Stimulated activated naive CD4-positive, alpha-beta T cell treated with Interleukin-2 at 50 U/mL for 16 hours (primary cell): ENCODE data around the gene N4BP2L2.
"Not testable (repeated sequence)": the region's sequence is repeated elsewhere in the genome, so short reads cannot be mapped to it uniquely, and the experiment has no call there.

Experiments
- DNase-seq: peaks from one replicate; lab custom pipeline; 2025; lab: John Stamatoyannopoulos, UW

N4BP2L2 gene

GRCh38 chr13:32538621-32539246 is at the start of gene N4BP2L2:
Gene N4BP2L2 (minus strand): TSS chr13:32538795. CDS start chr13:32537027, 1,768 bp downstream.
- peak; percentile 88 for DNase-seq

- DNase-seq: no peak
Measured at GRCh38 chr13:32587811-32588170, 49.2 kb upstream of the N4BP2L2 start.

DNA sequence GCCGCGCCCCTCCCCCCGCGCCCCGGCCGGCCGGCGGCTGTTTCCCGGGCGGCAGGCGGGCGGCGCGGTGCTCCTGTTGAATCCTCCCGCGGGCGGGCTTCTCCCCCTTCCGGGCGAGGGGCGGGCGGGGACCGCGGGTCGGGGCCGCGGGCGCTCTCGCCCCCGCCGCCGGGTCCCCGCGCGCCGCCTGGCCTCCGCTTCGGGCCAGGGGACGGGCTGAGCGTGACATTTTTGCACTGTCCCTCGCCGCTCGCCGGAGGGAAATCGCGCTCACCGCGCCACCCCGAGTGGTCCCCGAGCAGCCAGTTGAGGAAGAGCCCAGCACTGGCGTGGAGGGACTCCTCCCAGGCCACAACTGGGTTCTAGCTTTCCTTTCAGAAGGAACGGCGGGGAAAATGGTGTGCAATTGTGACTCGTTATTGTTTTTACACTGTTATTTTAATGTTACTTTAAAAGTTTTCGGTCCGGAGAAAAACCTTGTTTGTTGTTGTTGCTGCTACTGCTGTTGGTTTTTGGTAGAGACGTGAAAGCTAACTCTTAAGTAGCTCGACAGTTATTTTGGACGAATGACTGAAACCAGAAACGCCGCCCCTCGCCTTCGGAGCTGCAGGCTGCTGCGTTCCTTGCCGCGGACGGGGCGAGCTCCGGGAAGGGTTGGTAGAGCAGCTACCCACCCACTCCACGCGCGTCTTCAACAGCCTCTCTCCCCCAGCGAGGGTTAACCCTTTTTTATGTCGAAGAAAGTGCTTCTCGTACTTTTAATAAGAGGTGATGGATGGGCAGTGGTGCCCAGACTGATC is 48.6 kb upstream of the N4BP2L2 start:
- peak; percentile 56 for DNase-seq

- peak; percentile 94 for DNase-seq
Measured at GRCh38 chr13:32586080-32586900, 47.7 kb upstream of the N4BP2L2 start, which contains the start of gene PDS5B. Gene PDS5B (plus strand): TSS chr13:32586452. CDS start chr13:32648773, 62,321 bp downstream.

DNA sequence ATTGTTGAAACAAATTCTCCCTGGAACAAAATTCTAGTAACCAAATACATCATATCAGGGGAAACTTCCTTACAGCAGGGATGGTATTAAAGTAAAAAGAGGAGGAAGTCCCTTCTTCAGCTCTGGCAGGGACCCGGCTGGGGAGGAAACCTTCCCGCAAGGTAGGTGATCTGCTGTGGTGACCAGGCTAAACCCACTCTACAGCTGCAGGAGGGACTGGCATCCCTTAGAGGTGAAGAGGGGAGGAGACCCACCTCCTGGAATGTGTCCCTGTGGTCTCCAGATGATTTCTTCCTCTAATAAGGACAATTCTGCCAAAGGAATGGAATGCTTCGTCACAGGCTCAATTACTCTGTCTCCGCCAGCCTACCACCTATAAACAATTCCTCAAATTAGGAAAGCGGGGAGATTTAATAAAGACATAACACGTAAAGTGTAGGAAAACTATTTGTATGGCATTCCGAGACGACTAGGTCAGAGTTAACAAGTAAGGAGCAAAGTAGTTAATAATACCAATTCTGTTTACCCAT is 47.0 kb upstream of the N4BP2L2 start:
- DNase-seq: no peak

GRCh38 chr13:32582991-32583390 is 44.4 kb upstream of the N4BP2L2 start:
- no peak for DNase-seq

DNA sequence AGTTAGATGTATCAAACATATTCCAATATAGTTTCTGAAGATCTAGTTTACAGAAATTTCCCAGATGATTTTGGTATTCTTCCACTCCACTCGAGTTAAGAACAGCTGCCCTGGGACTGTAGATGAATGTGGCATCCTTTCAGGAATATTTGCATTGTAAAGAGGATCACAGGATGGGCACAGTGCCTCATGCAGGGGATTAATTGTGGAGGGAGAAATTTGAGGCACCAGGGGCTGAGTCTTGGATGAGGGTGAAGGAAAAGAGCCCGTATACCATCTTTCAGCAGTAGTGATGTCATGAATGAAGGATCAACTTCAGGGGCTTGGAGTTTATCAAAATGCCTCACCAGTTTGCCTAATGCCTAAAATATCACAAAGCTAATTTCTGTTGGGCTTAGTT is 43.7 kb upstream of the N4BP2L2 start:
- no peak for DNase-seq

GRCh38 chr13:32581177-32581786 is 42.7 kb upstream of the N4BP2L2 start:
- no peak for DNase-seq

DNA sequence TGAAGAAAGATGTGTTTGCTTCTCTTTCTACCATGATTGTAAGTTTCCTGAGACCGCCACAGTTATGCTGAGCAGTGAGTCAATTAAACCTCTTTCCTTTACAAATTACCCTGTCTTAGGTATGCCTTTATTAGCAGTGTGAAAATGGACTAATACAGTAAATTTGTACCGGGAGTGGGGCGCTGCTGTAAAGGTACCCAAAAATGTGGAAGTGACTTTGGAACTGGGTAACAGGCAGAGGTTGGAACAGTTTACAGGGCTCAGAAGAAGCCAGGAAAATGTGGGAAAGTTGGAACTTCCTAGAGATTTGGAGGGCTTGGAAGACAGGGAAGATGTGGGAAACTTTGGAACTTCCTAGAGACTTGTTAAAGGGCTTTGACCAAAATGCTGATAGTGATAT is 38.4 kb upstream of the N4BP2L2 start:
- DNase-seq: no peak

DNA sequence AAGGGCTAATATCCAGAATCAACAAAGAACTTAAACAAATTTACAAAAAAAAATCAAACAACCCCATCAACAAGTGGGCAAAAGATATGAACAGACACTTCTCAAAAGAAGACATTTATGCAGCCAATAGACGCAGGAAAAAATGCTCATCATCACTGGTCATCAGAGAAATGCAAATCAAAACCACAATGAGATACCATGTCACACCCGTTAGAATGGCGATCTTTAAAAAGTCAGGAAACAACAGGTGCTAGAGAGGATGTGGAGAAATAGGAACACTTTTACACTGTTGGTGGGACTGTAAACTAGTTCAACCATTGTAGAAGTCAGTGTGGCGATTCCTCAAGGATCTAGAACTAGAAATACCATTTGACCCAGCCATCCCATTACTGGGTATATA is 37.1 kb upstream of the N4BP2L2 start:
- not testable (repeated sequence) for DNase-seq

- not testable (repeated sequence) for DNase-seq
Measured at GRCh38 chr13:32560842-32561241, 22.2 kb upstream of the N4BP2L2 start.

DNA sequence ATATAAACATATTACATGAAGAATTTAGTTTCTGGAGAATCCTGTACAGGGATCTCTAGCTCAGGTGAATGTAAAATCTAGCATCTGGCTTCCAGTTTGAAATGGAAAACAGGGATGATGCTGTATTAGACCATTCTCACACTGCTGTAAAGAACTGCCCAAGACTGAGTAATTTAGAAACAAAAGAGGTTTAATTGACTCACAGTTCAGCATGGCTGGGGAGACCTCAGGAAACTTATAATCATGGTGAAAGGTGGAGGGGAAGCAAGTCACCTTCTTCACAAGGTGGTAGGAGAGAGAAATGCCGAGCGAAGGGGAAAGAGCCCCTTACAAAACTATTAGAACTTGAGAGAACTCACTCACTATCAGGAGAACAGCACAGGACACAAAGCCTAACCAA is 17.0 kb upstream of the N4BP2L2 start:
- no peak for DNase-seq

DNA sequence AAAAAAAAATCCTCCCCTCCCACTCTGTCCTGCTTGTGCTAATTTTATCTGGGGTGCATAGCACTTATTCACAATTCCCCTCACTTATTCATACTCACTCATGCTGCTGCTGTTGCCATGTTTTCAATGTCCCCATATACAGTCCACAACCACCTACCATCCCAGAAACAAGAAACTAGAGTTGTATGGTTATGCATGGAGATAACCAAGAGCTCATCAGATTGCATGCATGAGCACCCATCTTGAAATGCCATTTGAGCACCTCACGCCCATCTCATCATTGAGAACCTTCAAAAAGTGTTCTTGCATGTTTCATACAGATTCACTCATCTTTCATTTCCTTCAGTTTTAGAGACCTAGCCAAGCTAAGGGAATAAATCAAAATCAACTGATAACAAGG is 15.1 kb upstream of the N4BP2L2 start:
- DNase-seq: no peak

- DNase-seq: no peak
Measured at GRCh38 chr13:32549788-32550187, 11.2 kb upstream of the N4BP2L2 start.

DNA sequence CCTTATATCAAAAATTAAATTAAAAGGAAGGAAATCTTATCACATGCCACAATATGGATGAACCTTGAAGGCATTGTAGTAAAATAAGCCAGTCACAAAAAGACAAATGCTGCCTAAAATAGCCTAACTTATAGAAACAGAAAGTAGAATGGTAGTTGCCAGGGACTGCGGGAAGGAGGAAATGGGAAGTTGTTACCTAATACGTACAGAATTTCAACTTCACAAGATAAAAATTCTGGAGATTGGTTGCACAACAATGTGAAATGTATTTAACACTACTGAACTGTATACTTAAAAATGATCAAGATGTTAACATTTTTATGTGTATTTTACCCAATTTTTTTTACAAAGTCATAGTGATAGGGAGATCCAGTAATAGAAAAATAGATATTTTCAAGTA is 10.2 kb upstream of the N4BP2L2 start:
- no peak for DNase-seq

DNA sequence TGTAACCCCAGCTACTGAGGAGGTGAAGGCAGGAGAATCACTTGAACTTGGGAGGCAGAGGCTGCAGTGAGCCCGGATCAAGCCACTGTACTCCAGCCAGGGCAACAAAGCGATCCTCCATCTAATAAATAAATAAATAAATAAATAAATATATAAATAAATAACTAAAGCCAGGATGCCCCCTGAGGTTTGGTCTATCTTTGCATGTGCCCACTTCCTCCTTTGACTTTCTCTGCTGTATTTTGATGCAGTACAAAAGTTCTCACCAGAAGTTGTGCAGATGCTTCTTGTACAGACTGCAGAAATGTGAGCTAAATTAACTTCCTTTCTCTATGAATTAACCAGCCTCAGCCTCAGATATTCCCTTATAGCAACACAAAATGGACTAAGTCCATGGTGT is 6.5 kb upstream of the N4BP2L2 start:
- DNase-seq: no peak

- no peak for DNase-seq
Measured at GRCh38 chr13:32542221-32542620, 3.6 kb upstream of the N4BP2L2 start.

DNA sequence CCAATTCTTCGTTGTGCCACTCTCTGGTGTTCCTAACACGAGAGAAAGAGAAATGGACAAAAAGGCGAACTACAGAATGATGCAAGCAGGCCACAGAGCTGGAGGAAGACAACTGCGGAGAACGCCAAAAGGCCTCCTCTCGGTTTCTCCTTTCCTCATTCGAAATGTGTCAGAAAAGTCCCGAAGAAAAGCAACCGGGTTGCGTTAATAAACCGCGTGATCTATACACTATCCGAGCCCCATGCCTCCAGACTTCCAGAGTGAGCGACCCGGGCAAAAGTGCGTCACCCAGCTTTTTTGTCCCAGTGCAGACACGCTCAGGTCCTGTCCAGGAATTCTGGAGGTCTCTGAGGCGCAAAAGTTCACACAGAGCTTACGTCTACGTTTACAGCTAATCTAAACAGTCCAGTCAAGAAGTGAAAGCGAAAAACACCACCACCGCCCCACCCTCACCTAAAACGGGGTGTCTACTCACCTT is 413 bp downstream of the N4BP2L2 start:
- DNase-seq: peak; percentile 76

DNA sequence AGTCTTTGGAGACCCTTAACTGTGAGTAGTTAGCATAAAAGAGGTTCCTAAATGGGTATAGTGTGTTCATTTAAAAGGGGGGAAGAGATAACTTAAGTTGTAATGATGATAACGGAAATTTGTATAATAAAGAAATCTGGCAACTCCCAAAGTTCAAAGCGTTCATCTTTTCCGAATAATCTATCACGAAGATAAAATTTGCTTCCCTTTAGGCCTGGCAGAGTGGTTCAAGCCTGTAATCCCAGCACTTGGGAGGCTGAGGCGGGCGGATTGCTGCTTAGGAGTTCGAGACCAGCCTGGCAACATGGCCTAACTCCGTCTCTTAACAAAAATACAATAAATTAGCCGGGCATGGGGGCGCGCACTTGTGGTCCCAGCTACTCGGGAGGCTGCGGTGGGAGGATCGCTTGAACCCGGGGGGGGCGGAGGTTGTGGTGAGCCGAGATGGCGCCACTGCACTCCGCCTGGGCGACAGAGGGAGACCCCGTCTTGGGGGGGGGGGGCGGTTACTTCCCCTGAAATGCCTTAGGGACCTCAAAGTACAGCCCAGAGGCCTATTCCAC is 934 bp downstream of the N4BP2L2 start:
- DNase-seq: peak; percentile 40

- no peak for DNase-seq
Measured at GRCh38 chr13:32535748-32536147, 2.8 kb downstream of the N4BP2L2 start.

GRCh38 chr13:32535115-32535514 is 3.5 kb downstream of the N4BP2L2 start:
- DNase-seq: no peak
